Panc1 (cell line): ENCODE data around the gene IFNA13. TPM values are rescaled to one million over a fixed set of nuclear protein-coding genes. Genes with fewer than 3 reads are reported as not detected.

Experiments
- ATAC-seq: fragments of 200-7000 bp; cut with Tn5 transposase; 2 replicates; pipeline ENCODE4 v1.9.1; 2020; ENCODE audit warnings: mild to moderate bottlenecking, moderate library complexity
- BruUV-seq: library from RNA; stranded (reverse); fragments of 400-500 nt; replicated peaks from 2 replicates; lab custom pipeline; 2021; lab: Mats Ljungman, UMichigan
- CTCF ChIA-PET: fragments of 300-600 bp; sonication (Branson Sonifier 250); formaldehyde crosslinking; loops from one replicate; lab custom pipeline; 2022; ENCODE audit warnings: antibody characterized with exemption; lab: Charles Lee
- POLR2A ChIA-PET: fragments of 300-600 bp; sonication (Branson Sonifier 250); formaldehyde crosslinking; loops from one replicate; lab custom pipeline; 2022; ENCODE audit warnings: antibody characterized with exemption; lab: Charles Lee
- DNase-seq: peaks from one replicate; pipeline ENCODE4 v3.0.0-alpha.2; 2010; ENCODE audit warnings: low read depth, low spot score
- H3K27ac ChIP-seq: 2 replicates; pipeline ENCODE4 v1.5.1; 2011; ENCODE audit warnings: mild to moderate bottlenecking, low read length, inconsistent platforms
- H3K27me3 ChIP-seq: fragments of 200-500 bp; sonication (Bioruptor generic); 2 replicates; pipeline ENCODE4 v1.6.0; 2014; ENCODE audit warnings: low read length, inconsistent platforms; ENCODE audit not compliant: control insufficient read depth, insufficient read depth
- H3K36me3 ChIP-seq: fragments of 200-500 bp; sonication (Bioruptor generic); 2 replicates; pipeline ENCODE4 v1.5.1; 2014; ENCODE audit warnings: inconsistent platforms, mild to moderate bottlenecking, low read length, moderate library complexity; ENCODE audit not compliant: control insufficient read depth, insufficient read depth
- H3K4me1 ChIP-seq: 2 replicates; pipeline ENCODE4 v1.5.1; 2011; ENCODE audit warnings: inconsistent platforms, mild to moderate bottlenecking, low read length, moderate library complexity; ENCODE audit not compliant: control insufficient read depth, insufficient read depth
- H3K4me3 ChIP-seq, 2 experiments: 2 replicates each; pipeline ENCODE4 v1.5.1; 2011 to 2012; ENCODE audit warnings: low read depth in 2 of 2, low read length in 2 of 2, mild to moderate bottlenecking in 2 of 2, inconsistent platforms in 1 of 2, moderate library complexity in 1 of 2
- H3K9me3 ChIP-seq: fragments of 200-500 bp; sonication (Bioruptor generic); 2 replicates; pipeline ENCODE4 v1.5.1; 2014; ENCODE audit warnings: low read depth, mild to moderate bottlenecking, inconsistent platforms, low read length, moderate library complexity; ENCODE audit not compliant: control insufficient read depth, insufficient read depth
- POLR2AphosphoS5 ChIP-seq: IDR thresholded peaks from 2 replicates; pipeline ENCODE4 v1.6.1; 2012; ENCODE audit warnings: mild to moderate bottlenecking, low read depth, low read length, moderate library complexity
- SIN3A ChIP-seq: IDR thresholded peaks from 2 replicates; pipeline ENCODE4 v1.6.1; 2012; ENCODE audit warnings: low read depth, mild to moderate bottlenecking, low read length, moderate library complexity, borderline replicate concordance; ENCODE audit not compliant: insufficient read depth
- TCF7L2 ChIP-seq: IDR thresholded peaks from 2 replicates; pipeline ENCODE4 v1.6.1; 2011; ENCODE audit warnings: mild to moderate bottlenecking, low read depth, low read length, inconsistent platforms
- in situ Hi-C: cut with HindIII; loops from 2 replicates; pipeline ENCODE4 v1.10.0; 2016; ENCODE audit warnings: low sequenced_read_pairs, low pct_unique_long_range_greater_than_20kb
- intact Hi-C: fragments of 100-400 bp; cut with micrococcal nuclease; formaldehyde crosslinking; loops from one replicate; pipeline ENCODE4 v1.10.0; 2022; ENCODE audit not compliant: unreplicated experiment
- total RNA-seq: library from RNA; stranded (reverse); gene quantifications from one replicate; pipeline ENCODE4 v1.2.1, GENCODE V29; 2021; ENCODE audit not compliant: unreplicated experiment
- TF ChIP-seq, protein P1 (sequence below): fragments of 450-650 bp; IDR thresholded peaks from 2 replicates; pipeline ENCODE4 v1.5.1; 2017; ENCODE audit warnings: mild to moderate bottlenecking
- TF ChIP-seq, protein P2 (sequence below), 2 experiments: IDR thresholded peaks; 2 replicates each; pipeline ENCODE4 v1.6.1; 2011 to 2012; ENCODE audit warnings: low read depth in 2 of 2, control low read depth in 1 of 2, low read length in 1 of 2, mild to moderate bottlenecking in 1 of 2, moderate library complexity in 1 of 2; ENCODE audit not compliant: insufficient read depth in 1 of 2

Gene IFNA13
- total RNA-seq, 1 experiment from 2014 or later = not detected

GRCh38 chr9:21320465-21320864 lies 47.4 kb downstream of the IFNA13 start:
- DNase-seq (no peak), ATAC-seq (no peak)
- H3K4me3 ChIP-seq = no peak overlapping the region
- no peaks in the 10 kb centered on the region for H3K4me1 ChIP-seq
- intact Hi-C loops = no loop called here
- no peaks in the 10 kb centered on the region for H3K36me3 ChIP-seq
- no TSS peak for BruUV-seq
- CTCF ChIA-PET = interaction anchor here (0.6 kb wide), 1 partner anchor 482 kb away, joined by 4 read pairs; the partner anchor contains the start of gene MTAP
- POLR2A ChIA-PET = no interaction called here
- no peaks in the 10 kb centered on the region for H3K27me3 ChIP-seq
- no peaks in the 10 kb centered on the region for H3K9me3 ChIP-seq
- no peak for TF ChIP-seq POLR2AphosphoS5
- TF ChIP-seq, protein P1, sequence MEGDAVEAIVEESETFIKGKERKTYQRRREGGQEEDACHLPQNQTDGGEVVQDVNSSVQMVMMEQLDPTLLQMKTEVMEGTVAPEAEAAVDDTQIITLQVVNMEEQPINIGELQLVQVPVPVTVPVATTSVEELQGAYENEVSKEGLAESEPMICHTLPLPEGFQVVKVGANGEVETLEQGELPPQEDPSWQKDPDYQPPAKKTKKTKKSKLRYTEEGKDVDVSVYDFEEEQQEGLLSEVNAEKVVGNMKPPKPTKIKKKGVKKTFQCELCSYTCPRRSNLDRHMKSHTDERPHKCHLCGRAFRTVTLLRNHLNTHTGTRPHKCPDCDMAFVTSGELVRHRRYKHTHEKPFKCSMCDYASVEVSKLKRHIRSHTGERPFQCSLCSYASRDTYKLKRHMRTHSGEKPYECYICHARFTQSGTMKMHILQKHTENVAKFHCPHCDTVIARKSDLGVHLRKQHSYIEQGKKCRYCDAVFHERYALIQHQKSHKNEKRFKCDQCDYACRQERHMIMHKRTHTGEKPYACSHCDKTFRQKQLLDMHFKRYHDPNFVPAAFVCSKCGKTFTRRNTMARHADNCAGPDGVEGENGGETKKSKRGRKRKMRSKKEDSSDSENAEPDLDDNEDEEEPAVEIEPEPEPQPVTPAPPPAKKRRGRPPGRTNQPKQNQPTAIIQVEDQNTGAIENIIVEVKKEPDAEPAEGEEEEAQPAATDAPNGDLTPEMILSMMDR = no peak
- TF ChIP-seq TCF7L2 = no peak
- TF ChIP-seq, protein P2, sequence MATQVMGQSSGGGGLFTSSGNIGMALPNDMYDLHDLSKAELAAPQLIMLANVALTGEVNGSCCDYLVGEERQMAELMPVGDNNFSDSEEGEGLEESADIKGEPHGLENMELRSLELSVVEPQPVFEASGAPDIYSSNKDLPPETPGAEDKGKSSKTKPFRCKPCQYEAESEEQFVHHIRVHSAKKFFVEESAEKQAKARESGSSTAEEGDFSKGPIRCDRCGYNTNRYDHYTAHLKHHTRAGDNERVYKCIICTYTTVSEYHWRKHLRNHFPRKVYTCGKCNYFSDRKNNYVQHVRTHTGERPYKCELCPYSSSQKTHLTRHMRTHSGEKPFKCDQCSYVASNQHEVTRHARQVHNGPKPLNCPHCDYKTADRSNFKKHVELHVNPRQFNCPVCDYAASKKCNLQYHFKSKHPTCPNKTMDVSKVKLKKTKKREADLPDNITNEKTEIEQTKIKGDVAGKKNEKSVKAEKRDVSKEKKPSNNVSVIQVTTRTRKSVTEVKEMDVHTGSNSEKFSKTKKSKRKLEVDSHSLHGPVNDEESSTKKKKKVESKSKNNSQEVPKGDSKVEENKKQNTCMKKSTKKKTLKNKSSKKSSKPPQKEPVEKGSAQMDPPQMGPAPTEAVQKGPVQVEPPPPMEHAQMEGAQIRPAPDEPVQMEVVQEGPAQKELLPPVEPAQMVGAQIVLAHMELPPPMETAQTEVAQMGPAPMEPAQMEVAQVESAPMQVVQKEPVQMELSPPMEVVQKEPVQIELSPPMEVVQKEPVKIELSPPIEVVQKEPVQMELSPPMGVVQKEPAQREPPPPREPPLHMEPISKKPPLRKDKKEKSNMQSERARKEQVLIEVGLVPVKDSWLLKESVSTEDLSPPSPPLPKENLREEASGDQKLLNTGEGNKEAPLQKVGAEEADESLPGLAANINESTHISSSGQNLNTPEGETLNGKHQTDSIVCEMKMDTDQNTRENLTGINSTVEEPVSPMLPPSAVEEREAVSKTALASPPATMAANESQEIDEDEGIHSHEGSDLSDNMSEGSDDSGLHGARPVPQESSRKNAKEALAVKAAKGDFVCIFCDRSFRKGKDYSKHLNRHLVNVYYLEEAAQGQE (IDR thresholded peaks at IDR 0.05; ENCODE audit: insufficient read depth in 1 of 2, low read depth in 2 of 2, low read length in 1 of 2) = no peak
- in situ Hi-C loops = no loop called here
- no peak overlapping the region for H3K27ac ChIP-seq

DNA sequence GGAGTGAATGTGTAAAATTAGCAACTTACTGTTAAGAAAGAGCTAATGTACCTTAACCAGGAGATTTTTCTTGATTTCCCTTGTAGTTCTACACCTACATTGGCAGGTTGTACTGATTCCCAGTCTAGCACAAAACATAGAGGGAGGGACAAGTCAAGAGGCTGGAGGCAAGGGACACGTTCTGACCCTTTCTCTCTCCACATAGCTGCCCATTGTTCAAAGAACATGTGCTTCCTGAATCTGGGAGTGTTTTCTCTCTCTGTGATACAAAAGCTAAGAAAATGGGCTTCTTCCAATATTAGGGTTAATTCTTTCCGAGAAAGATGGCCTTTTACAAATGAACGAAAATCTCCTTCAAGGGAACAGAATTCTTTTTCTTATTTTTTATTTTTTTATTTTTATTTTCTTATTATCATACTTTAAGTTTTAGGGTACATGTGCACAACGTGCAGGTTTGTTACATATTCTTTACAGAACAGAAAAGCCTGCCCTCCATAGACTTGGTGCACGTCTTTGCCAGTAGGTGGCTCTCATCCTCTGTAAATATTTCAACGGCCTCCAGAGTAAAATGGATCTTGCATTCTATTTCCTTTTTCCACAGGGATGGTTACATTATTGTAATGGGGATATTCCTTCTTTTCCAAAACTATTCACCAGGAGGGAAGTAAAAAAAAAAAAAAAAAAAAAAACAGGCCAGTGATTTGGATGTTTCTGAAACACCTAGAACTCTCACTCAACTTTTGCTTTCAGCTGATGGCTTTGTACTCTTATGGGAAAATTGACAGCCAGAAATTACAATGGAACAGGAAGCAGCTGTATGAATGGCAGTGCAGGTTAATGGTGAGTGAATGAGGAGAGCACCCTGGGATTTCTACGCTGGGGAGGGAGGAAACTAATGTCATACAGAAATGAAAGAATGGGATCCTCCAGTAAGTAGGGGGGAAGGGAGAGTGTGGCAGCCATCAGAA lies 49.6 kb downstream of the IFNA13 start:
- intact Hi-C loops (loop anchor here (10.0 kb wide), 1 partner anchor 467 kb away; no protein-coding TSS in a partner anchor), in situ Hi-C loops (no loop called here)
- ChIA-PET CTCF (interaction anchor here (0.6 kb wide), 3 partner anchors 79 to 472 kb away, joined by 3 to 8 read pairs (median 3); no protein-coding TSS in a partner anchor), POLR2A (no interaction called here)
- no peak overlapping the region for H3K4me3 ChIP-seq
- no TSS peak for BruUV-seq
- H3K4me1 ChIP-seq = no peaks in the 10 kb centered on the region
- TF ChIP-seq SIN3A (no peak), TCF7L2 (no peak), POLR2AphosphoS5 (no peak)
- TF ChIP-seq, protein P1 = peak; percentile 36; the same call in 1 of the 2 replicates
- no peak overlapping the region for H3K27ac ChIP-seq
- DNase-seq (no peak), ATAC-seq (no peak)
- H3K36me3 ChIP-seq = no peaks in the 10 kb centered on the region
- no peaks in the 10 kb centered on the region for H3K27me3 ChIP-seq
- H3K9me3 ChIP-seq = no peaks in the 10 kb centered on the region

Other genes starting within 250 kb of the IFNA13 start
- gene IFNW1, start 226.2 kb downstream of the IFNA13 start, total RNA-seq = not detected
- not detected for gene IFNA21, start 201.4 kb downstream of the IFNA13 start, total RNA-seq
- not detected for gene IFNA4, start 180.5 kb downstream of the IFNA13 start, total RNA-seq
- gene IFNA7, start 165.9 kb downstream of the IFNA13 start, total RNA-seq = not detected
- not detected for gene IFNA10, start 160.9 kb downstream of the IFNA13 start, total RNA-seq
- not detected for gene IFNA16, start 150.7 kb downstream of the IFNA13 start, total RNA-seq
- gene IFNA17, start 139.8 kb downstream of the IFNA13 start, total RNA-seq = not detected
- not detected for gene IFNA14, start 128.1 kb downstream of the IFNA13 start, total RNA-seq
- gene IFNA5, start 62.7 kb downstream of the IFNA13 start, total RNA-seq = not detected
- gene KLHL9, start 32.7 kb downstream of the IFNA13 start, total RNA-seq = 7.4 TPM
- gene IFNA6, start 17.2 kb downstream of the IFNA13 start, total RNA-seq = not detected
- gene IFNA2, start 17.3 kb upstream of the IFNA13 start, total RNA-seq = not detected
- not detected for gene IFNA8, start 41.1 kb upstream of the IFNA13 start, total RNA-seq
- gene IFNA1, start 72.4 kb upstream of the IFNA13 start, total RNA-seq = not detected
- gene IFNE, start 114.3 kb upstream of the IFNA13 start, total RNA-seq = 0.44 TPM